GM12878 (cell line): ENCODE data around the gene B3GALT5. TPM values are rescaled to one million over a fixed set of nuclear protein-coding genes. Genes with fewer than 3 reads are reported as not detected.

ENCODE experiments used
- ATAC-seq: fragments of 200-7000 bp; cut with Tn5 transposase; 3 replicates; pipeline ENCODE4 v1.9.1; 2020; ENCODE audit warnings: mild to moderate bottlenecking, moderate library complexity
- BruUV-seq: library from RNA; stranded (reverse); fragments of 400-500 nt; replicated peaks from 2 replicates; lab custom pipeline; 2021; lab: Mats Ljungman, UMichigan
- CTCF ChIA-PET: fragments of 300-600 bp; sonication (Branson Sonifier 250); formaldehyde crosslinking; extraction: SDS; loops from one replicate; lab custom pipeline; 2021; ENCODE audit warnings: inconsistent platforms; lab: Yijun Ruan, JAX
- POLR2A ChIA-PET: fragments of 350-600 bp; formaldehyde crosslinking; extraction: SDS; loops from one replicate; lab custom pipeline; 2021; ENCODE audit warnings: inconsistent platforms; lab: Charles Lee
- RAD21 ChIA-PET: fragments of 300-600 bp; sonication (Branson Sonifier 250); formaldehyde crosslinking; loops from one replicate; lab custom pipeline; 2023; ENCODE audit warnings: antibody characterized with exemption; ENCODE audit not compliant: unreplicated experiment; lab: Charles Lee
- SMC1A ChIA-PET: fragments of 300-600 bp; sonication (Branson Sonifier 250); formaldehyde crosslinking; loops from one replicate; lab custom pipeline; 2023; ENCODE audit not compliant: unreplicated experiment, uncharacterized antibody; lab: Charles Lee
- DNase-seq: peaks from one replicate; pipeline ENCODE4 v3.0.0-alpha.2; 2011; ENCODE audit warnings: low read depth, low spot score
- FAIRE-seq: peaks from 3 replicates; lab custom pipeline; 2011; peaks lifted over from hg19 to GRCh38; lab: Jason Lieb, UNC
- H2AFZ ChIP-seq: 2 replicates; pipeline ENCODE4 v1.6.0; 2011; ENCODE audit warnings: low read depth, low read length, control low read depth; ENCODE audit not compliant: control insufficient read depth
- H3K27ac ChIP-seq: 2 replicates; pipeline ENCODE4 v1.5.1; 2011; ENCODE audit warnings: control low read depth; ENCODE audit not compliant: control insufficient read depth, insufficient read depth
- H3K27me3 ChIP-seq, 2 experiments: replicated peaks in 1 of 2; 2 replicates each; pipeline versions ENCODE4 v1.6.0 to v1.6.1; 2011; ENCODE audit warnings: low read length in 1 of 2; ENCODE audit not compliant: control insufficient read depth in 2 of 2, insufficient read depth in 2 of 2
- H3K36me3 ChIP-seq, 2 experiments: 2 replicates each; pipeline ENCODE4 v1.5.1; 2011; ENCODE audit warnings: low read length in 1 of 2; ENCODE audit not compliant: control insufficient read depth in 2 of 2, insufficient read depth in 2 of 2
- H3K4me1 ChIP-seq: 2 replicates; pipeline ENCODE4 v1.6.1; 2011; ENCODE audit warnings: mild to moderate bottlenecking, low read length, moderate library complexity, mixed read lengths; ENCODE audit not compliant: control insufficient read depth, insufficient read depth
- H3K4me2 ChIP-seq: 2 replicates; pipeline ENCODE4 v1.6.0; 2011; ENCODE audit warnings: control low read depth; ENCODE audit not compliant: control insufficient read depth, insufficient read depth
- H3K4me3 ChIP-seq: fragments of 200-600 bp; sonication (generic); 2 replicates; pipeline ENCODE4 v1.5.1; 2016
- H3K79me2 ChIP-seq: 2 replicates; pipeline ENCODE4 v1.6.0; 2011; ENCODE audit warnings: low read length; ENCODE audit not compliant: control insufficient read depth, insufficient read depth
- H3K9ac ChIP-seq: 2 replicates; pipeline ENCODE4 v1.8.0; 2011; ENCODE audit warnings: low read length, control low read depth, mixed read lengths; ENCODE audit not compliant: control insufficient read depth, insufficient read depth
- H3K9me3 ChIP-seq: replicated peaks from 3 replicates; pipeline ENCODE4 v1.5.1; 2011; ENCODE audit warnings: mild to moderate bottlenecking, low read length; ENCODE audit not compliant: control insufficient read depth, insufficient read depth
- H4K20me1 ChIP-seq: 2 replicates; pipeline ENCODE4 v1.6.0; 2011; ENCODE audit not compliant: control insufficient read depth, insufficient read depth
- ATF2 ChIP-seq: IDR thresholded peaks from 2 replicates; pipeline ENCODE4 v1.6.1; 2012; ENCODE audit warnings: low read length, inconsistent platforms
- BCL11A ChIP-seq: IDR thresholded peaks from 2 replicates; pipeline ENCODE4 v1.6.1; 2011; ENCODE audit warnings: low read depth, low read length
- BCL3 ChIP-seq: IDR thresholded peaks from 2 replicates; pipeline ENCODE4 v1.6.1; 2011; ENCODE audit warnings: borderline replicate concordance, low read depth, mild to moderate bottlenecking, moderate library complexity, low read length; ENCODE audit not compliant: insufficient read depth, poor library complexity, severe bottlenecking
- ELK1 ChIP-seq: IDR thresholded peaks from 2 replicates; pipeline ENCODE4 v1.6.1; 2012; ENCODE audit warnings: low read depth, low read length, improper control_type of control experiment
- GABPA ChIP-seq: IDR thresholded peaks from 2 replicates; pipeline ENCODE4 v1.6.1; 2014; ENCODE audit warnings: antibody characterized with exemption, low read depth, mild to moderate bottlenecking, inconsistent platforms
- IKZF2 ChIP-seq, 2 experiments: fragments of 450-650 bp; IDR thresholded peaks; 2 replicates each; pipeline ENCODE4 v1.6.1; 2017; ENCODE audit warnings: mild to moderate bottlenecking in 2 of 2, moderate library complexity in 2 of 2
- IRF5 ChIP-seq: fragments of 450-650 bp; IDR thresholded peaks from 2 replicates; pipeline ENCODE4 v1.6.1; 2017; ENCODE audit warnings: borderline replicate concordance
- MEF2B ChIP-seq: fragments of 450-650 bp; IDR thresholded peaks from 2 replicates; pipeline ENCODE4 v1.6.1; 2018; ENCODE audit warnings: mild to moderate bottlenecking, moderate library complexity; ENCODE audit not compliant: partially characterized antibody, poor library complexity, severe bottlenecking
- MTA3 ChIP-seq: IDR thresholded peaks from 2 replicates; pipeline ENCODE4 v1.6.1; 2012; ENCODE audit warnings: low read length, inconsistent platforms, borderline replicate concordance
- NR2C1 ChIP-seq: fragments of 450-650 bp; IDR thresholded peaks from 2 replicates; pipeline ENCODE4 v1.6.1; 2017; ENCODE audit warnings: antibody characterized with exemption, mild to moderate bottlenecking, moderate library complexity
- NR2C2 ChIP-seq: IDR thresholded peaks from 2 replicates; pipeline ENCODE4 v1.6.1; 2011; ENCODE audit warnings: borderline replicate concordance, low read depth; ENCODE audit not compliant: control insufficient read depth, insufficient read length
- PAX5 ChIP-seq: IDR thresholded peaks from 2 replicates; pipeline ENCODE4 v1.6.1; 2011; ENCODE audit warnings: low read depth, low read length, borderline replicate concordance
- POLR2AphosphoS5 ChIP-seq: IDR thresholded peaks from 2 replicates; pipeline ENCODE4 v1.6.1; 2011; ENCODE audit warnings: mild to moderate bottlenecking, low read length, inconsistent platforms
- ZNF384 ChIP-seq: IDR thresholded peaks from 2 replicates; pipeline ENCODE4 v1.6.1; 2012; ENCODE audit warnings: low read depth, mild to moderate bottlenecking, low read length, improper control_type of control experiment, borderline replicate concordance
- WGBS: methylation state at CpG from one replicate; pipeline ENCODE4 v1.1.6; 2016; ENCODE audit warnings: low lambda C conversion rate; ENCODE audit not compliant: insufficient replicate concordance, insufficient coverage; ENCODE audit errors: missing lambda C conversion rate; 5-methylcytosine and 5-hydroxymethylcytosine counted together
- in situ Hi-C: fragments of 300-500 bp; cut with MboI; formaldehyde crosslinking; loops from 9 replicates; pipeline ENCODE4 v1.14.3; 2018; ENCODE audit warnings: mixed read lengths
- intact Hi-C: fragments of 100-400 bp; cut with micrococcal nuclease; formaldehyde crosslinking; loops from one replicate; pipeline ENCODE4 v1.14.2; 2022; ENCODE audit not compliant: unreplicated experiment
- polyA plus RNA-seq, 11 experiments: library from polyadenylated mRNA; depleted of rRNA in 4 of 11; unstranded in 6 of 11; stranded (reverse) in 5 of 11; fragments of >200 nt; fragmentation: Nextera tagmentation in 4 of 11; fragmentation: Illumina TruSeq in 1 of 11; extraction: Ambion mirVana in 4 of 11; extraction: Trizol in 1 of 11; gene quantifications; 1 replicate in 1 of 11; 2 replicates in 10 of 11; pipeline versions ENCODE4 v1.2.1 to v1.2.3, GENCODE V29; 2011 to 2016; ENCODE audit warnings: inconsistent platforms in 2 of 11, missing spikeins in 2 of 11, low read depth in 1 of 11
- total RNA-seq, 4 experiments: library from RNA; depleted of rRNA in 3 of 4; stranded (reverse); fragments of >200 nt in 3 of 4; fragmentation: Illumina TruSeq in 1 of 4; extraction: Trizol in 1 of 4; gene quantifications; 2 replicates each; pipeline versions ENCODE4 v1.2.1 to v1.2.3, GENCODE V29; 2013 to 2021

The B3GALT5 gene
- total and polyA plus RNA-seq, 10 of the 15 experiments (the other 5 are each of a cell fraction or from before 2014, with no cell fraction given): 0.03 to 0.04 TPM; not detected in 8

GRCh38 chr21:39645331-39645730, 32.6 kb downstream of the B3GALT5 start (continued):
- TF ChIP-seq ELK1 (no peak), ATF2 (no peak), NR2C2 (no peak)
- TF ChIP-seq, all 136 proteins: peak for 0

- 25% methylated on average over 6 of the region's 6 CpGs for WGBS
- in situ Hi-C loops (no loop called here), intact Hi-C loops (no loop called here)
- no peak overlapping the region for H3K9ac ChIP-seq
- ATAC-seq (no peak), FAIRE-seq (no peak), DNase-seq (no peak)
- H3K4me1 ChIP-seq: no peaks in the 10 kb centered on the region
- SMC1A ChIA-PET: no interaction called here
- no peak overlapping the region for H3K27ac ChIP-seq
- no peak overlapping the region for H2AFZ ChIP-seq
- no peaks in the 10 kb centered on the region for H3K36me3 ChIP-seq
- no peak overlapping the region for H3K4me3 ChIP-seq
- CTCF ChIA-PET: interaction anchor here (0.6 kb wide), 1 partner anchor 1984 kb away, joined by 3 read pairs; no protein-coding TSS in a partner anchor
- BruUV-seq: no TSS peak
- POLR2A ChIA-PET: no interaction called here
- H3K9me3 ChIP-seq: no peaks in the 10 kb centered on the region; the same call in 2 of the 3 replicates
- no peaks in the 10 kb centered on the region for H3K79me2 ChIP-seq
- RAD21 ChIA-PET: no interaction called here
- no peak overlapping the region for H3K4me2 ChIP-seq
- no peaks in the 10 kb centered on the region for H4K20me1 ChIP-seq
- H3K27me3 ChIP-seq: no peaks in the 10 kb centered on the region
- no peak for TF ChIP-seq BCL11A
- TF ChIP-seq IRF5: no peak
- no peak for TF ChIP-seq MEF2B
- no peak for TF ChIP-seq BCL3
- no peak for TF ChIP-seq MTA3
- TF ChIP-seq GABPA: no peak
- TF ChIP-seq POLR2AphosphoS5: no peak
- TF ChIP-seq PAX5: no peak
- TF ChIP-seq ZNF384: no peak
- TF ChIP-seq NR2C1: no peak
- TF ChIP-seq ATF2: no peak
- no peak for TF ChIP-seq IKZF2 (IDR thresholded peaks at IDR 0.05)
These were observed 34.7 kb downstream of the B3GALT5 start for GRCh38 chr21:39647476-39647875.
